ENCODE data around the gene TRIM43B. TPM values are rescaled to one million over a fixed set of nuclear protein-coding genes. Genes with fewer than 3 reads are reported as not detected.
"Not testable (repeated sequence)": the region's sequence is repeated elsewhere in the genome, so short reads cannot be mapped to it uniquely, and the experiment has no call there.

TRIM43B gene
- total RNA-seq, 1 experiment from 2014 or later = not detected

GRCh38 chr2:95466572-95466971, 18.0 kb downstream of the TRIM43B start:
- not testable (repeated sequence) for H3K27ac Mint-ChIP-seq; H4K8ac ChIP-seq (replicated peaks; ENCODE audit: insufficient read length, low read depth, low read length); H2BK5ac ChIP-seq (ENCODE audit: insufficient read length, low read length); H3K14ac ChIP-seq (ENCODE audit: insufficient read depth, low read length); H2BK15ac ChIP-seq (ENCODE audit: low read depth, low read length); H3K23me2 ChIP-seq (ENCODE audit: insufficient read length, low read depth, low read length, poor library complexity, severe bottlenecking); H3K4me1 Mint-ChIP-seq; H3K27ac ChIP-seq (ENCODE audit: insufficient read length, low read depth, low read length); H3K27me3 Mint-ChIP-seq (ENCODE audit: low read depth); H2AK5ac ChIP-seq (ENCODE audit: insufficient read length, low read length); H3K27me3 ChIP-seq (ENCODE audit: insufficient read depth, low read length); H3K36me3 Mint-ChIP-seq (ENCODE audit: insufficient read depth in 1 of 3, low read depth in 3 of 3); H3K9me3 Mint-ChIP-seq; DNase-seq; H4K20me1 ChIP-seq (ENCODE audit: control insufficient read depth, insufficient read depth, insufficient read length); H2BK120ac ChIP-seq (ENCODE audit: low read depth, low read length, poor library complexity, severe bottlenecking); H3K4ac ChIP-seq (ENCODE audit: low read depth, low read length); H4K5ac ChIP-seq (ENCODE audit: insufficient read length, low read depth, low read length); H2BK20ac ChIP-seq (ENCODE audit: low read depth, low read length, poor library complexity, severe bottlenecking); H3K9me3 ChIP-seq (ENCODE audit: control insufficient read depth, low read depth, low read length); H3T11ph ChIP-seq (ENCODE audit: low read length); H3K23ac ChIP-seq (ENCODE audit: insufficient read length, low read depth, low read length); H3K56ac ChIP-seq (ENCODE audit: insufficient read length, low read depth, low read length); H3K4me3 Mint-ChIP-seq; H3K79me1 ChIP-seq (ENCODE audit: insufficient read depth, low read depth, low read length, poor library complexity, severe bottlenecking); H3K4me2 ChIP-seq (ENCODE audit: insufficient read depth, insufficient read length, low read length); H2AFZ ChIP-seq (ENCODE audit: low read length); H2BK12ac ChIP-seq (ENCODE audit: insufficient read length, low read depth, low read length); H3K9ac ChIP-seq (ENCODE audit: extremely low read depth, insufficient read length, low read length); H4K91ac ChIP-seq (ENCODE audit: insufficient read length, low read depth, low read length); H3K18ac ChIP-seq (ENCODE audit: insufficient read length, low read depth, low read length); H3K4me1 ChIP-seq (ENCODE audit: insufficient read depth, low read length); H3K79me2 ChIP-seq (ENCODE audit: insufficient read depth, low read length)
- no CpG with 5 or more reads among the region's 2 CpGs for WGBS (ENCODE audit: extremely low coverage, insufficient read length, low lambda C conversion rate)

GRCh38 chr2:95463292-95463691, 21.3 kb downstream of the TRIM43B start:
- H4K5ac ChIP-seq (ENCODE audit: insufficient read length, low read depth, low read length); H3K9ac ChIP-seq (ENCODE audit: extremely low read depth, insufficient read length, low read length); H3K4me2 ChIP-seq (ENCODE audit: insufficient read depth, insufficient read length, low read length); H2AK5ac ChIP-seq (ENCODE audit: insufficient read length, low read length); H3K56ac ChIP-seq (ENCODE audit: insufficient read length, low read depth, low read length); H3K9me3 Mint-ChIP-seq; H3K36me3 Mint-ChIP-seq (ENCODE audit: insufficient read depth in 1 of 3, low read depth in 3 of 3); H3K27ac Mint-ChIP-seq; H2BK20ac ChIP-seq (ENCODE audit: low read depth, low read length, poor library complexity, severe bottlenecking); H3K79me1 ChIP-seq (ENCODE audit: insufficient read depth, low read depth, low read length, poor library complexity, severe bottlenecking); H3T11ph ChIP-seq (ENCODE audit: low read length); H2BK12ac ChIP-seq (ENCODE audit: insufficient read length, low read depth, low read length); H4K91ac ChIP-seq (ENCODE audit: insufficient read length, low read depth, low read length); H3K4me1 Mint-ChIP-seq; H3K27me3 ChIP-seq (ENCODE audit: insufficient read depth, low read length); H3K9me3 ChIP-seq (ENCODE audit: control insufficient read depth, low read depth, low read length); H3K14ac ChIP-seq (ENCODE audit: insufficient read depth, low read length); H3K23ac ChIP-seq (ENCODE audit: insufficient read length, low read depth, low read length); H3K27me3 Mint-ChIP-seq (ENCODE audit: low read depth); H3K18ac ChIP-seq (ENCODE audit: insufficient read length, low read depth, low read length); H3K4me1 ChIP-seq (ENCODE audit: insufficient read depth, low read length); DNase-seq; H2BK15ac ChIP-seq (ENCODE audit: low read depth, low read length); H4K8ac ChIP-seq (replicated peaks; ENCODE audit: insufficient read length, low read depth, low read length); H3K27ac ChIP-seq (ENCODE audit: insufficient read length, low read depth, low read length); H3K79me2 ChIP-seq (ENCODE audit: insufficient read depth, low read length); H4K20me1 ChIP-seq (ENCODE audit: control insufficient read depth, insufficient read depth, insufficient read length); H3K4ac ChIP-seq (ENCODE audit: low read depth, low read length); H2BK5ac ChIP-seq (ENCODE audit: insufficient read length, low read length); H2BK120ac ChIP-seq (ENCODE audit: low read depth, low read length, poor library complexity, severe bottlenecking); H3K23me2 ChIP-seq (ENCODE audit: insufficient read length, low read depth, low read length, poor library complexity, severe bottlenecking); H2AFZ ChIP-seq (ENCODE audit: low read length); H3K4me3 Mint-ChIP-seq: not testable (repeated sequence)
- WGBS (ENCODE audit: extremely low coverage, insufficient read length, low lambda C conversion rate) = no CpG with 5 or more reads among the region's 3 CpGs
